Loucy (cell line): ENCODE results near the gene CNOT3.
"Not testable (repeated sequence)": the region's sequence is repeated elsewhere in the genome, so short reads cannot be mapped to it uniquely, and the experiment has no call there.

Experiments used
- H2AFZ ChIP-seq: fragments of 200-600 bp; sonication (generic); 2 replicates; pipeline ENCODE4 v1.6.0; 2016; ENCODE audit warnings: antibody characterized with exemption, mild to moderate bottlenecking, low read length, moderate library complexity
- H3F3A ChIP-seq: fragments of 200-600 bp; 2 replicates; pipeline ENCODE4 v1.6.0; 2016; ENCODE audit warnings: antibody characterized with exemption, low read depth, mild to moderate bottlenecking
- H3K27me3 ChIP-seq: fragments of 200-600 bp; sonication (generic); 2 replicates; pipeline ENCODE4 v1.6.1; 2014; ENCODE audit warnings: low read length, mild to moderate bottlenecking; ENCODE audit not compliant: insufficient read depth, poor library complexity, severe bottlenecking
- H3K36me3 ChIP-seq: fragments of 200-600 bp; sonication (generic); 2 replicates; pipeline ENCODE4 v1.6.1; 2016; ENCODE audit warnings: low read length; ENCODE audit not compliant: insufficient read depth
- H3K4me1 ChIP-seq: fragments of 200-600 bp; sonication (generic); 2 replicates; pipeline ENCODE4 v1.5.1; 2014; ENCODE audit warnings: low read length, mild to moderate bottlenecking; ENCODE audit not compliant: insufficient read depth, poor library complexity, severe bottlenecking
- H3K4me2 ChIP-seq: fragments of 200-600 bp; sonication (generic); 2 replicates; pipeline ENCODE4 v1.6.0; 2014; ENCODE audit warnings: antibody characterized with exemption, low read length, low read depth, mild to moderate bottlenecking; ENCODE audit not compliant: poor library complexity, severe bottlenecking
- H3K4me3 ChIP-seq: fragments of 200-600 bp; sonication (generic); 2 replicates; pipeline ENCODE4 v1.5.1; 2014; ENCODE audit warnings: low read length, mild to moderate bottlenecking, mixed read lengths; ENCODE audit not compliant: poor library complexity, severe bottlenecking
- H3K79me2 ChIP-seq: fragments of 200-600 bp; sonication (generic); 2 replicates; pipeline ENCODE4 v1.6.1; 2014; ENCODE audit warnings: low read length; ENCODE audit not compliant: insufficient read depth
- H3K9ac ChIP-seq: fragments of 200-600 bp; sonication (generic); 2 replicates; pipeline ENCODE4 v1.6.0; 2014; ENCODE audit warnings: mild to moderate bottlenecking, low read depth, low read length, moderate library complexity; ENCODE audit not compliant: poor library complexity, severe bottlenecking
- H3K9me2 ChIP-seq: fragments of 200-600 bp; sonication (generic); replicated peaks from 2 replicates; pipeline ENCODE4 v1.6.1; 2016; ENCODE audit warnings: low read depth, low read length, mixed read lengths
- H3K9me3 ChIP-seq: fragments of 200-600 bp; sonication (generic); 2 replicates; pipeline ENCODE4 v1.6.1; 2014; ENCODE audit warnings: mild to moderate bottlenecking, antibody characterized with exemption, low read length, low read depth; ENCODE audit not compliant: insufficient read depth
- H4K20me1 ChIP-seq: fragments of 200-600 bp; sonication (generic); 2 replicates; pipeline ENCODE4 v1.6.0; 2014; ENCODE audit warnings: antibody characterized with exemption, low read length, mild to moderate bottlenecking; ENCODE audit not compliant: insufficient read depth, poor library complexity, severe bottlenecking
- CTCF ChIP-seq: fragments of 200-600 bp; sonication (generic); conservative IDR thresholded peaks from 2 replicates; pipeline ENCODE4 v1.5.1; 2014; ENCODE audit warnings: mild to moderate bottlenecking, antibody characterized with exemption, low read length
- EZH2phosphoT487 ChIP-seq: fragments of 200-600 bp; IDR thresholded peaks from 2 replicates; pipeline ENCODE4 v1.6.1; 2018; ENCODE audit warnings: antibody characterized with exemption, mild to moderate bottlenecking, moderate library complexity, borderline replicate concordance

The CNOT3 gene

GRCh38 chr19:54180691-54181091, 43.1 kb downstream of the CNOT3 start:
- Histone ChIP-seq H3K27me3 (no peaks in the 10 kb centered on the region), H3K4me3 (no peak overlapping the region), H3K9ac (no peak overlapping the region), H3K79me2 (no peaks in the 10 kb centered on the region), H4K20me1 (peaks cover 4% of the 10 kb centered on the region), H2AFZ (no peak overlapping the region), H3F3A (no peaks in the 10 kb centered on the region), H3K36me3 (peaks cover 3% of the 10 kb centered on the region; the same call in 1 of the 2 replicates), H3K4me2 (no peak overlapping the region), H3K9me2 (no peaks in the 10 kb centered on the region), H3K9me3 (no peaks in the 10 kb centered on the region), H3K4me1 (no peaks in the 10 kb centered on the region)
- TF ChIP-seq CTCF (no peak), EZH2phosphoT487 (no peak)

GRCh38 chr19:54181894-54182293, 44.3 kb downstream of the CNOT3 start:
- not testable (repeated sequence) for H3K27me3 ChIP-seq, H3K79me2 ChIP-seq, H3K4me2 ChIP-seq, H3K4me3 ChIP-seq, H3K9ac ChIP-seq, H3K36me3 ChIP-seq, H3K9me2 ChIP-seq, H4K20me1 ChIP-seq, H3K9me3 ChIP-seq, H3K4me1 ChIP-seq, H3F3A ChIP-seq, H2AFZ ChIP-seq

GRCh38 chr19:54183431-54183830, 45.9 kb downstream of the CNOT3 start:
- no peaks in the 10 kb centered on the region for H3K9me3 ChIP-seq
- no peak overlapping the region for H3K4me2 ChIP-seq
- peaks cover 13% of the 10 kb centered on the region for H3K4me1 ChIP-seq
- H3K4me3 ChIP-seq = no peak overlapping the region
- no peak overlapping the region for H2AFZ ChIP-seq
- H3K27me3 ChIP-seq = no peaks in the 10 kb centered on the region
- peaks cover 23% of the 10 kb centered on the region for H3K79me2 ChIP-seq
- peaks cover 3% of the 10 kb centered on the region; the same call in 1 of the 2 replicates for H3K36me3 ChIP-seq
- H4K20me1 ChIP-seq = peaks cover 10% of the 10 kb centered on the region
- H3F3A ChIP-seq = no peaks in the 10 kb centered on the region
- no peaks in the 10 kb centered on the region for H3K9me2 ChIP-seq
- no peak overlapping the region for H3K9ac ChIP-seq
- TF ChIP-seq CTCF (no peak), EZH2phosphoT487 (no peak)

- Histone ChIP-seq H3F3A (no peaks in the 10 kb centered on the region), H4K20me1 (peaks cover 13% of the 10 kb centered on the region), H3K9me3 (no peaks in the 10 kb centered on the region), H2AFZ (no peak overlapping the region), H3K4me2 (peak overlapping the region; percentile 84), H3K9me2 (no peaks in the 10 kb centered on the region), H3K4me1 (peaks cover 14% of the 10 kb centered on the region), H3K36me3 (peaks cover 3% of the 10 kb centered on the region; the same call in 1 of the 2 replicates), H3K4me3 (peak overlapping the region; percentile 82), H3K79me2 (peaks cover 29% of the 10 kb centered on the region), H3K27me3 (no peaks in the 10 kb centered on the region), H3K9ac (peak overlapping the region; percentile 95)
- TF ChIP-seq CTCF (no peak), EZH2phosphoT487 (no peak)
Measured at GRCh38 chr19:54186351-54186750, 48.8 kb downstream of the CNOT3 start.
